Activated CD8-positive, alpha-beta memory T cell treated with anti-CD3 and anti-CD28 coated beads, Interleukin-2, amount 50 U/mL, for 24 hours (primary cell): ENCODE data around the gene MSX1.
"Not testable (repeated sequence)": the region's sequence is repeated elsewhere in the genome, so short reads cannot be mapped to it uniquely, and the experiment has no call there.

Experiments
- DNase-seq: peaks from one replicate; pipeline ENCODE4 v3.0.0-alpha.2; 2020; ENCODE audit errors: extremely low read depth

MSX1 gene

DNA sequence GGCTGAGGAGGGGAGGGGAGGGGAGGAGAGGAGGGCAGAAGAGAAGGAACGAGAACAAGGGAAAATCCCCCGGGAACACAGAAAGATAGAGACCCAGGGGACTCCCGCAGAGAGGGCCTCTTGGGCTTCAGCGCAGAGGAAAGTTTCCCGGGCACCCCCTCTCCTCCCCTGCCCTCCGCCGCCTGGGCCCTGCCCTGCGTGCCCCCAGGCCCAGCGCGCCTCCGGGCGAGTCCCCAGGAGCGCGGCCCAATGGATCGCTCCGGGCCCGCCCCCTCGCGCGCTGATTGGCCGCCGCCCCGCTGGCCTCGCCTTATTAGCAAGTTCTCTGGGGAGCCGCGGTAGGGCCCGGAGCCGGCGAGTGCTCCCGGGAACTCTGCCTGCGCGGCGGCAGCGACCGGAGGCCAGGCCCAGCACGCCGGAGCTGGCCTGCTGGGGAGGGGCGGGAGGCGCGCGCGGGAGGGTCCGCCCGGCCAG is at the start of gene MSX1:
Gene MSX1, plus strand, starts transcription at position 341 of the 474 bp plus-strand sequence. CDS start 235 bp downstream, outside the sequence.
- no peak for DNase-seq

DNA sequence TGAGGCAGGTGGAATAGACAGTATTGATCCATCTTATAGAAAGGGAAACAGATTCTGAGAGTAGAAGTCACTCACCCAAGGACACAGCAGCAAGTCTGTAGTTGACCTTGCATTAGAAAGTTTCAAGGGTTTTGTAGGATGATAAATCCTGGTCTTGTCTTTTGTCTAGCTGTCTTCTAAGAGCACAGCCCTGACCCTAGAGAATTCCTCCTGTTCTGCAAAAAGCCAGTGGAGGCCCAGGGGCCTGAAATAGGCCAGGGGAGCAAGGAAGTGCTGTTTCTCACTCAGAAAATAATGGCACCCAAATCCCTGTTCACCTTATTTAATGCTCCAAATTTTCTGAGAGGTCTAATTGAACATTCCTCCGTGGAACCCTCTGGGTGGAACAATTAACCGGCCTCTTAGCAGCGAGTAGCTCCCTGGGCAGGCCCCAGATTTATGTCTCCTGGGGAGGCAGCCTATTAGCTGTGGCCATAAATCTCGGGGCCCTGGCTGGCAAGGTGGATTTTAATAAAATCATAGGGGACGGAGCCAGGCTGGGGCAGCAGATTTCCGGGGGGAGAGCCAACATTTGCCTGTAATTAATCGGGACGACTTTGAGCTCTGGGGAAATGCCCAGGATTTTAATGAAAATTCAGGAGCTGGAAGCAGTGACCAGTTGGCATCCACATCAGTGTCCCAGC is 49.2 kb upstream of the MSX1 start:
- DNase-seq: no peak

DNA sequence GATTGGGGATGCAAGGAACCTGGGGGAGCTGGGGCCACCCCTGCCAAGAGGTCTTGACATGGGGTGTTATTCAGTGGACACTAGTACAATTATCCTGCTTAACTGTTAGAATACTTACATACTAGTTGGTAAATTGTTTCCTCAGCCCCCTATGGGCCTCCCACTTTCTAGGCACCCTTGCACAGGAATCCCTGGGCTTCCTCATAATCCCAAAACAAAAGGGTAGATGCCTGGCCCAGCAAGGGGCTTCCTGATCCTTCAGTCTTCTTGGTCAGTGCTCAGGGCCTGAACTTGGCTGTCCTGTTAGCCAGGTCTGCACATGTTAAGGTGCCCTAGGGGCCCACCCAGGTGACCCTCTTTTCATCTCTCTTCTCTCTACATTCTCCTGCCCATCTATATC is 48.7 kb upstream of the MSX1 start:
- no peak for DNase-seq

DNA sequence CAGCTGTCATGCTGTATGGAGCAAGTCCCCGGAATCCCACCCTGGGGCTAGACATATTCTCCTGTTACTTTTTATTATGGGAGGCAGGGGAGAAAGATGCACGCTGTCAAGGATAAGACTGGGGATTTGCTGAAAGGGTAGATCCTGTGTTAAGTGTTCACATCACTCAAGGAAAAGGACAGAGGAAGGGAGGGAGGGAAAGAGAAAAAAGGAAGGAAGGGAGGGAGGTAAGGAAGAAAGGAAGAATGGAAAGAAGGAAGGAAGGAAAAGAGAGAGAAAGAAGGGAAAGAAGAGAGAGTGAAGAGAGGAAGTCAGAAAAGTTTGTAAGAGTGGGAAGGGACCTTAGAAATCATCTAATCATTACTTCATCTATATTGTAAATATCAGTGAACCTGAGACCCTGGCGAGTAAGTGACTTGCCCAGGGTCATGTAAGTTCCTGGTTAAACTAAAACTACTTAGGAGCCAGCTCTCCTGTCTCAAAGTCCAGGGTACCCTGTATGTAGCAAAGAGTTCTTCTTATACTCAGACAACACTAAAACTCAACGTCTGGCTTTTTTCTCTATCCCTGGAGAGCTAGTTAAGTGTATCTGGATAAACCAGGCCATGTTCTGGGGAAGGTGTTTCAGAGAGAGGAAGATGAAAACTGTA is 47.2 kb upstream of the MSX1 start:
- no peak for DNase-seq

DNA sequence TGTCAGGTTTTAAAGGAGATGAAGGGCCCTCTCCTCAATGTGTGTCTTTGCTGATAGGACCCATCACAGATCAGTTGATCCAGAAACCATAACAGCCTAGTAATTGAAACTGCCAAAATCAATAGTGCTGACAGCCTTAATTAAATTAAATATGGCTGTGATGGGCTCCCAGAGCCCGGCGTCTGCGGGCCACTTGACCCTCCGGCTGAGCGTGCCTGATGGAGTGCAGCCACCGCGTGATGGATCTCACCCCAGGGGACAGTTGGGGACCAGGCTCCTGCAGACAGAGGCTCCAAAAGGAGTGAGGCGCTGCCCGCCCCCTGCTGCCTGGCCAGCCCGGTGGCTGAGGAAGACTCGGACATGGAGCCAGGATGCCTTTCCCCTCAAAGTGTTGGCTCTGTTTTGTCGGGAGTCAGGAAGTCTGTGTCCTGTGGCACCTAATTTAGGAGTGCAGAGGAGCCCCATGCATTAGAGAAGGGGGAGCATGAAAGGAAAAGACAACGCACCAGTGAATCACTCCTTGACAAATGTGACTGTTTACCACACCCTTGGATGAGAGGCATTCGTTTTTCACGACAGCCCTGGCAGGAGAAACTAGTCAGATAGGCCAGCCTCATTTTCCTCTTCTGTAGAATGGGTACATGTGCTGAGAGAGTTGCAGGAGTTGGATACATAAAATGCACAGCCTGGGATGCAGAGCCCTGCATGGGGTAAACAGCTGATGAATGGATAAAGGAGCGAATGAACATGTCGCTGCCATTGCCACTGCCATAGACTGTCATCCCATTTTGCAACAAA is 40.9 kb upstream of the MSX1 start:
- DNase-seq: no peak

DNA sequence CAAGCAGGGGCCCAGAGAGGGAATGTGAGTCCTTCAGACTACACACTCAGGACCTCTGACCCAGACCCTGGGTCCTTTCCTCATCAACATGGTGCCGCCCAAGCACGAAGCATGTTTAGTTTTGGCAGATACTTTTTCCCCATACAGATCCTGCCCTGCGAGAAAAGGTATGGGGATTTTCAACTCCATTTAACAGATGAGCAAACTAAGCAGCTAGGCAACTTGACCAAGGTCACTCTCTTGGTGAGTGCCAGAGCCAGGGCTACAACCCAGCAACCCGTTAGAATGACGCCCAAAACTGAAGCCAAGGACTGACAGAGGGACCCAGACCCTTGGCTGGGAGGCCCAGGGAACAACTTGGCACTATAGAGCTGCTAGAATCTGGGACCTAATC is 40.3 kb upstream of the MSX1 start:
- DNase-seq: no peak

DNA sequence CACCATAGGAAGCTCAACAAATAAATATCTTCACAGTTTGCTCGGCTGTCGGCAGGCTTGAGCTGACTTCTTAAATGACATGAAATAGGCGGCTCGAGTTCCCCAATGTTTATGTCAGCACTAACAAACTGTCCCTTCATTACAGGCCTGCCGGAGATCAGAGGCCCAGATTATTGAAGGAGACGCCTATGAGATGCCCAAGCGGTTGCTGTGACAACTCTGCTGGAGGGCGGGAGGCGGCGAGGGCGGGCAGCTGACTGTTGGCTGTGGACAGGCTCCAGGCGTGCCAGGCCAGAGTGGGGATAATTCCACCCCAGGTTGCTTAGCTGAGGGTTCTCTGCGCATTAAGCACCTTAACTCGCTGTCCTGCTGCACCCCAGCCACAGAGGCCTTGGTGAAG is 39.2 kb upstream of the MSX1 start:
- no peak for DNase-seq

DNA sequence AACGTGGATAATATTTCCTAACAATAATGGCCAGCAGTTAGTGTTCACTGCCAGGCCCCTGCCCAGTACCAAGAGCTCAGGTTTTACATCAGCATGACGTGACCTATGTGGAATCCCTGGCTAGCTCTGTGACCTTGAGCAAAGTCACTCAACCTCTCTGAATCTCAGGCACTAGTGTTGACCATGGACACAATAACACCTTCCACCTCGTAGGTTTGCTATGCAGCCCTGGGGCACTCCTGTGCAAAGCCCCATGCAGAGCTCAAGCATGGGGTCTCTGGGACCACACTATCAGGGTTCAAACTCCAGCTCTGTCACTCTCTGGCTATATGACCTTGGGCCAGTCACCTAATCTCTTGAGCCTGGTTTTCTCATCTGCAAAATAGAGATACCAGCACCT is 38.7 kb upstream of the MSX1 start:
- no peak for DNase-seq

DNA sequence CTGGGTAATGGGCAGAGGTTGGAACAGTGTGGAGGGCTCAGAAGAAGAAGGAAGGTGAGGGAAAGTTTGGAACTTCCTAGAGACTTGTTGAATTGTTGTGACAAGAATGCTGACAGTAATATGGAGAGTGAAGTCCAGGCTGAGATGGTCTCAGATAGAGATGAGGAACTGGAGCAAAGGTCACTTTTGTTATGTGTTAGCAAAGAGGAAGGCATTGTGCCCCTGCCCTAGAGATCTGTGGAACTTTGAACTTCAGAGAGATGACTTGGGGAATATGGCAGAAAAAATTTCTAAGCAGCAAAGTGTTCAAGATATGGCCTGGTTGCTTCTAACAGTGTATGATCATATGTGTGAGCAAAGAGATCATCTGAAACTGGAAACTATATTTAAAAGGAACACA is 37.9 kb upstream of the MSX1 start:
- DNase-seq: no peak

DNA sequence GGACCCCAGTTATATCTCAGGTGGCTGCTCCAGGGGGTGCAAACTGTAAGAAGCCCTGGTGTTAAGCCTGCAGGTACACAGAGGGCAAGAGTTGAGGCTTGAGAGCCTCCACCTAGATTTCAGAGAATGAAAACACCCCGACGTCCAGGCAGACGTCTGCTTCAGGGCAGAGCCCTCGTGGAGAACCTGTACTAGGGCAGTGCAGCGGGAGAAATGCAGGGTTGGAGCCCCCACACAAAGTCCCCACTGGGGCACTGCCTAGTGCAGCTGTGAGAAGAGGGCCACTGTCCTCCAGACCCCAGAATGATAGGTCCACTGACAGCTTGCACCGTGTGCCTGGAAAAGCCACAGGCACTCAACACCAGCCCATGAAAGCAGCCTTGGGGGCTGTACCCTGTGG is 37.2 kb upstream of the MSX1 start:
- not testable (repeated sequence) for DNase-seq

DNA sequence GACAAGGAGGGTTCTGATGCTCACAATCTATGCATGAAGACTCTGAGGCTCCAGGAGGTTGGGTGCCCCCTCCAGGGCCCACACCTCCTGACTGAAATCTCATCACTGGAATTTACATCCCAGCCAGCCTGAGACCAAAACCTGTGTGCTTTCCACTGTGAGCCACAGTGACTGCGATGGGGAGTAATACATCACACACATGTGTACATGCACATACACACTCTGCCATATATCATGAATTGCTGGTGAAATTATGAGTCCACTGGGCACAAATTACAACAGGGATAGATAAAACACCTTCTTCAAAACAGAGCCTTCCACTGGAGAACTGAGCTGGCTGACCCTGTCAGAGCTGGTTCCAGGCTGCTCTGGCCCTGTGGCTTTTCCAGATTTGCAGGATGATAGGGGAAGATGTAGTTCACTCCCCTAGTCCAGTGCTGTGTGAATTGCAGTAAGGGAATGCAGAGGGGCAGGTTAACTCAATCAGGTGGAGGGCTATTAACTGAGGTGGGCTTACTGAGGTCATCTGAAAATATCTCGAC is 35.8 kb upstream of the MSX1 start:
- no peak for DNase-seq

DNA sequence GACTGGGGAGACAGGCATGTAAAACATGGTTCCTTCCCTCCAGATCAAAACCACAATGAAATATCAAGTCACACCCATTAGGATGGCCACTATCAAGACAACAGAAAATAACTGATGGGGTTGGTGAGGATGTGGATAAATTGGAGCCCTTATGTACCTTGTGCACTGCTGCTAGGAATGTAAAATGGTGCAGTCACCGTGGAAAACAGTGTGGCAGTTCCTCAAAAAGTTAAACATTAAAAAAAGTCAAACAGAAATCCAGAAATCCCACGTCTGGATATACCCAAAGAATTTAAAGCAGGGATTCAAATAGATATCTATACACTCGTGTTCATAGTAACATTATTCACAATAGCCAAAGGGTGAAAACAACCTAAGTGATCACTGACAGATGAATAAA is 35.2 kb upstream of the MSX1 start:
- no peak for DNase-seq

DNA sequence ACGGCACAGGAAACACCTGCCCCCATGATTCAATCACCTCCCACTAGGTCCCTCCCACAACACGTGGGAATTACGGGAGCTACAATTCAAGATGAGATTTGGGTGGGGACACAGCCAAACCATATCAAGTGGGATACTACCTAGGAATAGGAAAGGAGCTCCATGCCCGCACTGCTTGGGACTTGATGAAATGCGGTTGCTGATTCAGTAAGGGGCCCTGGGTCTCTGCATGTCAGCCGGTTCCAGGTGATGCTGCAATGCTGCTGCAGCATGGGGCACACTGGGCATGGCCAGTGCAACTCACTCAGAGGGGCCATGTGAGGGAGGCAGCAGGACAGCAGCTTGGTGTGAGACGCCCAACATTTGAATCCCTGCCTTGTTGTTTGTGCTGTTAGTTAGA is 34.0 kb upstream of the MSX1 start:
- DNase-seq: no peak

DNA sequence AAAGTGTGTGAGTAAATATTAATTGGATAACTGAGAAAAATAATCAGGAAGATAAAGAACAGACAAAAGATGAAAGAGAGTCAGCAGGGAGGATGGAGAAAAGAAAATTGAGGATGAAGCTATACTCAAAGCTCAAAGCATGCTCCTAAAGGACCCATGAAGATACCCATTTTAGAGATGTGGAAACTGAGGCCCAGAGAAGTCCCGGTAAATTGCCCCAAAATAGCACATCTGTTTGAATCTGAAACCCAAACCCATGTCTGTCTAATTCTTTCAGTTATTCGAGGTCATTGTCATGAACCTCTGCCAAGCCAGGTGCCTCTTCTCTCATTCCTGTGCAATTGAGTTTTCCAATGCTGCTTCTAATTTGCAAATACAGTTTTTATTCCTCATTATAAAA is 29.6 kb upstream of the MSX1 start:
- DNase-seq: no peak

DNA sequence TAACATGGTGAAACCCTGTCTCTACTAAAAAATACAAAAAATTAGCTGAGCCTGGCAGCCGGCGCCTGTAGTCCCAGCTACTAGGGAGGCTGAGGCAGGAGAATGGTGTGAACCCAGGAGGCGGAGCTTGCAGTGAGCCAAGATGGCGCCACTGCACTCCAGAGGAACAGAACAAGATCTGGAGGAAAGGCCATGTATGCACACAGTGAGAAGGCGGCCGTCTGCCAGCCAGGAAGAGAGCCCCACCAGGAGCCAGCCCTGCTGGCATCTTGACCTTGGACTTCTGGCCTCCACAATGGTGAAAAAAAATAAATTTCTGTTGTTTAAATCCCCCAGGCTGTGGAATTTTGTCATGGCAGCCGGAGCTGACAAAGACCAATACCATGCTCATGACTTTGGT is 28.2 kb upstream of the MSX1 start:
- no peak for DNase-seq

DNA sequence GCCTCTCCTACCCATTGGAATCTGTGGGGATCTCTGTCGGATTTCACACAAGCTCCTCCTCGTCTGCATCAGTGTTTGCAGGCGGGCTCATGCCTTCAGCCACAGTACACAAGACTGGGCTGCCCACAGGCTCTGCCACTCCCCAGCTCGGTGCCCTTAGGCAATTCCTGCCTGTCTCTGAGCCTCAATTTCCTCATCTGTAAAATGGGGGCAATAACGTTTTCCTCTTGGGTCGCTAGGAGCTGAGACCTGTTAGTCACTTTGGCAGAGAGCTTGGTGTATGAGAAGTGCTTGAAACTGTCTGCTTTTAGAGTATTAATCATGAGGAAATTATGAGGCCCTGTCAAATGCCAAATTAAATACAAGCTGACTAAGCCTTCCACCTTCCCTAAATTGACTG is 27.6 kb upstream of the MSX1 start:
- no peak for DNase-seq

DNA sequence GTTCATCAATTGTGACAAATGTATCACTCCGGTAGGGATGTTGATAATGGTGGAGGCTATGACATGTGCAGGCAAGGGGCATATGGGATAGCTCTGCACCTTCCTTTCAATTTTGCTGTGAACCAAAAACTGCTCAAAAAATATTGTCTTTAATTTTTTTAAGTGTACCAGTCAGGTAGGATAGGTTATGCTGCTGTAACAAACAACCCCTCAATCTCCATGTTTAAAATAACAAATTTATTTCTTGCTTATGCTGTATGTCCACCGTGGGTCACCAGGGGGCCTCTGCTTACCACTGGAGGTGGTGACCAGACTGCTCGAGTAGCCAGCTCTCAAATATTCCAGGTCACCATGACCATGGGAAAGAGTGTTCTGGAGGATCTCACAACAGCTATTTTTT is 23.4 kb upstream of the MSX1 start:
- DNase-seq: no peak

DNA sequence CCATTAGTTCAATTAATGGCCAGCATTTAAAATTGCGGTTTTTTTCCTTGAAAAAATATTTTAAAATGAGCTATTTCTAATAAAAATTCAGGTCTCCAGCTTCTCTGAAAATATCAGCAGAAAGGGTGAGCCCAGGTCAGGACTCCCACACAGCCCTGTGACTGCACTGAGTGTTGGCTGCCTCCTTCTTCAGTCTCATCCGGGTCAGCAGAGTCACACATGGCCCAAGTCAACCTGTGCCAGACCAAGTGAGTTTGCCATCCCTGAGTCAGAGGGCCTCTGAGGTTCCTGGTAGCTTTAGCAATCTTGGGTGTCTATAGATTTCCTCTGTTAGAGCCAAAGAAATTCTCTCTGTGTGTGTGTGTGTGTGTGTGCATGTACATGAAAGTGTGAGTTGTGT is 22.1 kb upstream of the MSX1 start:
- DNase-seq: no peak

DNA sequence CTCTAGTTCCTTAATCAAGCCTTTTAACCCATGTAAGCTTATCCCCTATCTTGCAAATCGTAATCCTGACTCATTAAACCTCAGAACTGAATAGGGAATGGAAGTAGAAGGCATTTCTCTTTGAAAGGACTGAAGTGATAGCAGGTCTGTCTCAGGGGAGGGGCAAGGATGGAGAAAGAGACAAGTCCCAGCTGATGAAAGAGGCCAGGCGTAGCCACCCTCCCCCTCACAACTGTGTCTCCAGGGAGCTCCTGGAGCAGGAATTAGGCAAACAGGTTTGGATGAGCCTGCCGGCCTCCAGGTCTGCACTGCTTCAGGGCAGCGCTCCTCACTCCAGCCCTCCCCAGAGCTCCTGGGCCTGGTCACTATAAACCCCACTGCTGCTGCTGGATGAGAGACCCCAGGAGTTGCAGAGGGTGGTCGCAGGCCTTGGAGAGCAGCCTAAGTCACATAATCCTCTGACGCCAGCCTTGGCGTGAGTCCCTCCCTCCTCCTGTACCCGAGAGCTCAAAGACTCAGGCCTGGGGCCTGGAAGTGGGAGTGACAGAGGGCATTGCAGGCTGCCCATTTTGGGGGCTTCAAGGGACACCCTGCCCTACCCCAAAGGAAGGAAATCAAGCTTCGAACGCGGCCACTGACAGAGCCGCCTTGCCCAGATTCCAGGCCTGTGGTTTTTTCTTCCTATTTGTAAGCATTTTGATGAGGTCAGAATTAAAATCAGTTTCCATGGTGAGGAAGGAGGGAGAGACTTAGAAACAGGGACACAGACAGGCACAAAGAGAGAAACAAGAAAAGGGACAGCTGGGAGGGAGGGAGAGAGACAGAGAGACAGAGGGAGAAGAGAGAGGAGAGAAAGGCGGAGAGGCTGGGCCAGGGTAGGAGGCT is 21.2 kb upstream of the MSX1 start:
- no peak for DNase-seq

DNA sequence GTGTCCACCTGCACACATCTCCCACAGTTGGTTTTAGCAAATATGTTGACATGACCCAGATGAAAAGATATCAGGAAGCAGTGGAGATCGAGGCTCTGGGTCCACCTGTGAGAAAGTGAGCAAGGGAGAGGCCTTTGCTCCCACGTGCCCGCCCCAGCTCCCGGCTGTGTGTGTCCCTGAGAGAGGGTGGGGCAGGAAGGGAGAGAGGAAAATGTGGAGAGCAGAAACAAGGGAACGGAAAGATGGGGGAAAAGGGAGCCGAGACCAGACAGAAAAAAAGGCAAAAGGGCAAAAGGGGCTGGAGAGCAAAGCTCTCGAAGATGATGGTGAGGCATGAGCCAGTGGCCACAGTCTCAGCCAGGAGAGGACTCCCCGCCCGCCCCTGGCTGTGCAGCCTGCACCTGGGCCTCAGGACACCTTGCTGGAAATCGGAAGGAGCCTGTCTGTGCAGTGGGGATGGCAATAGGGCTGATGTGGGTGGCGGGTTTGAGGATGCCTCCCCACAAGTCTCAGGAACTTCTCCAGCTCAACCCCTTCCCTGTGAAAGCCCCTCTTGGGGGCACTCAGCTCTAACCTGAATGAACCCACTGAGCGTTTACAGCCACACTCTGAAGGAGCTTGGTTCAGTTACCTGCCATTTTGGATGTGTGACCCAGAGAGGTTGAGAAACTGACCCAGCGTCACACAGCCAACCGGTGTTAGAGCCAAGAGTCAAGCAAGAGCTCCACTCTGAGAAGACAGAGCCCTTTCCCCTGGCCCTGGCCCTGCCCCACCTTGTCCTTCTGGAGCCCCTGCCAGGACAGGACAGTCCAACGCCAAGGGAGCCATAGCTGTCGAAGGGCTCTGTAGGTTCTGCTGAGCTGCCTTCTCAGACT is 20.3 kb upstream of the MSX1 start:
- no peak for DNase-seq

DNA sequence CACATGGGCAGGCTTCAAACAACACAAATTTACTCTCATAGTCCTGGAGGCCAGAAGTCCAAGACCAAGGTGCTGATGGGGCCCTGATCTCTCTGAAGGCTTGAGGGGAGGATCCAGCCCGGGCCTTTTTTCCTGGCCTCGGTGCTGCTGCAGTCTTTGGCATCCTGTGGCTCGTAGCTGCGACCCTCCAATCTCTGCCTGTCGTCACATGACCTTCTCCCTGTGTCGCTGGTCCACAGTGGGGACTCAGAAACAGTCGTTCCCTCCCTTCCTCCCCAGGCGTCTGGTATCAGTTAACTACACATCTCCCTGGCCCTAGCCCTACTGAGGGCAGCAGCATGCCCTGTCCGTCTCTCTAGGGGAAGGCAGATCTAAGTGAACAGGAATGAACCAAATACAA is 19.1 kb upstream of the MSX1 start:
- no peak for DNase-seq
